HepG2 (cell line): ENCODE measurements around the gene KCND2. TPM values are rescaled to one million over a fixed set of nuclear protein-coding genes. Genes with fewer than 3 reads are reported as not detected.
A peak's percentile ranks its signal among the peaks of the same experiment; 100 is the strongest.

ENCODE experiments used
- ATAC-seq: fragments of 200-7000 bp; cut with Tn5 transposase; 3 replicates; pipeline ENCODE4 v1.9.1; 2020; ENCODE audit warnings: mild to moderate bottlenecking, moderate library complexity
- BruUV-seq: library from RNA; stranded (reverse); fragments of 400-500 nt; replicated peaks from 2 replicates; lab custom pipeline; 2021; lab: Mats Ljungman, UMichigan
- CTCF ChIA-PET: fragments of 300-600 bp; formaldehyde crosslinking; extraction: SDS; loops from one replicate; lab custom pipeline; 2021; ENCODE audit warnings: low total read pairs, inconsistent platforms, low intra/inter-chr PET ratio; lab: Yijun Ruan, JAX
- POLR2A ChIA-PET: fragments of 350-600 bp; sonication (Branson Sonifier 250); formaldehyde crosslinking; loops from one replicate; lab custom pipeline; 2020; ENCODE audit warnings: antibody characterized with exemption, inconsistent platforms; lab: Yijun Ruan, JAX
- DNase-seq: peaks from one replicate; pipeline ENCODE4 v3.0.0-alpha.2; 2015; ENCODE audit warnings: low spot score
- FAIRE-seq: peaks from 3 replicates; lab custom pipeline; 2011; peaks lifted over from hg19 to GRCh38; lab: Jason Lieb, UNC
- H2AFZ ChIP-seq: one replicate; pipeline ENCODE4 v1.6.1; 2011; ENCODE audit warnings: low read length, inconsistent platforms
- H3K27ac ChIP-seq: fragments of 300-600 bp; 3 replicates; pipeline ENCODE4 v1.8.0; 2011; ENCODE audit warnings: mixed run types, mild to moderate bottlenecking, mixed read lengths, low read length, inconsistent platforms; ENCODE audit not compliant: insufficient read depth; ENCODE audit errors: extremely low read length
- H3K27me3 ChIP-seq, 2 experiments: fragments of 200-600 bp in 1 of 2; 2 replicates in 1 of 2; 3 replicates in 1 of 2; pipeline versions ENCODE4 v1.6.0 to v1.8.0; 2011; ENCODE audit warnings: low read length in 2 of 2, mild to moderate bottlenecking in 2 of 2, moderate library complexity in 2 of 2, inconsistent platforms in 1 of 2; ENCODE audit not compliant: insufficient read depth in 2 of 2, control insufficient read depth in 1 of 2
- H3K36me3 ChIP-seq, 2 experiments: fragments of 200-600 bp in 1 of 2; replicated peaks in 1 of 2; 2 replicates in 1 of 2; 3 replicates in 1 of 2; pipeline versions ENCODE4 v1.5.1 to v1.8.0; 2011; ENCODE audit warnings: low read length in 2 of 2, inconsistent platforms in 1 of 2; ENCODE audit not compliant: insufficient read depth in 2 of 2, control insufficient read depth in 1 of 2
- H3K4me1 ChIP-seq: 2 replicates; pipeline ENCODE4 v1.5.1; 2012; ENCODE audit warnings: low read length, inconsistent platforms; ENCODE audit not compliant: insufficient read depth
- H3K4me2 ChIP-seq: 2 replicates; pipeline ENCODE4 v1.6.0; 2011; ENCODE audit warnings: low read depth, low read length, inconsistent platforms
- H3K4me3 ChIP-seq, 3 experiments: fragments of 200-600 bp in 1 of 3; sonication (generic), shearing (Covaris generic) in 1 of 3; replicated peaks in 1 of 3; 2 replicates each; pipeline ENCODE4 v1.5.1; 2011 to 2016; ENCODE audit warnings: low read length in 3 of 3, inconsistent platforms in 2 of 3, low read depth in 2 of 3, mild to moderate bottlenecking in 2 of 3, control low read depth in 1 of 3, mixed read lengths in 1 of 3; ENCODE audit not compliant: insufficient read depth in 1 of 3
- H3K79me2 ChIP-seq: one replicate; pipeline ENCODE4 v1.6.1; 2011; ENCODE audit warnings: low read length, inconsistent platforms; ENCODE audit not compliant: insufficient read depth
- H3K9ac ChIP-seq: 2 replicates; pipeline ENCODE4 v1.6.0; 2011; ENCODE audit warnings: mild to moderate bottlenecking, low read depth, low read length, inconsistent platforms; ENCODE audit not compliant: insufficient read depth
- H3K9me3 ChIP-seq: 2 replicates; pipeline ENCODE4 v1.5.1; 2012; ENCODE audit warnings: mild to moderate bottlenecking, low read length
- H4K20me1 ChIP-seq: 2 replicates; pipeline ENCODE4 v1.6.0; 2011; ENCODE audit warnings: inconsistent platforms, mild to moderate bottlenecking, low read length, moderate library complexity; ENCODE audit not compliant: insufficient read depth
- CBX2 ChIP-seq, 2 experiments: fragments of 200-600 bp in 1 of 2; sonication (generic); formaldehyde crosslinking in 1 of 2; IDR thresholded peaks; 2 replicates each; pipeline versions ENCODE4 v1.7.0 to v1.8.1; 2018 to 2022; ENCODE audit warnings: low read depth in 2 of 2, low read length in 1 of 2, mild to moderate bottlenecking in 1 of 2, missing genetic modification reagents in 1 of 2
- KLF16 ChIP-seq, 2 experiments: sonication (generic) in 1 of 2; formaldehyde crosslinking in 1 of 2; IDR thresholded peaks; 2 replicates each; pipeline versions ENCODE4 v1.6.1 to v1.8.0; 2016 to 2023; ENCODE audit warnings: missing genetic modification reagents in 2 of 2, missing compliant biosample characterization in 1 of 2
- NFE2L2 ChIP-seq: fragments of 150-350 bp; IDR thresholded peaks from 2 replicates; pipeline ENCODE4 v1.6.1; 2014; ENCODE audit warnings: low read length
- PHF20 ChIP-seq: sonication (generic); formaldehyde crosslinking; IDR thresholded peaks from 2 replicates; pipeline ENCODE4 v1.5.0; 2020; ENCODE audit warnings: mild to moderate bottlenecking, missing genetic modification reagents
- SUZ12 ChIP-seq: fragments of 150-350 bp; IDR thresholded peaks from 2 replicates; pipeline ENCODE4 v1.6.1; 2014; ENCODE audit warnings: low read depth, low read length
- SYNCRIP ChIP-seq: fragments of 200-400 bp; formaldehyde crosslinking; IDR thresholded peaks from 2 replicates; pipeline ENCODE4 v1.6.1; 2018; ENCODE audit warnings: mild to moderate bottlenecking, low read depth, low read length; ENCODE audit not compliant: insufficient read depth
- ZFP37 ChIP-seq: sonication (generic); formaldehyde crosslinking; IDR thresholded peaks from 2 replicates; pipeline ENCODE4 v1.4.0; 2020; ENCODE audit warnings: missing genetic modification reagents, borderline replicate concordance
- WGBS: methylation state at CpG from one replicate; pipeline ENCODE4 v1.1.6; 2017; ENCODE audit warnings: low lambda C conversion rate; 5-methylcytosine and 5-hydroxymethylcytosine counted together
- in situ Hi-C: cut with HindIII; loops from 2 replicates; pipeline ENCODE4 v1.10.0; 2017; ENCODE audit warnings: low pct_unique_long_range_greater_than_20kb; ENCODE audit not compliant: extremely low pct_ligation_motif_present
- intact Hi-C: fragments of 100-400 bp; cut with micrococcal nuclease; formaldehyde crosslinking; loops from one replicate; pipeline ENCODE4 v1.10.0; 2022; ENCODE audit not compliant: unreplicated experiment
- polyA plus RNA-seq, 8 experiments: library from polyadenylated mRNA; depleted of rRNA in 3 of 8; stranded (reverse) in 7 of 8; unstranded in 1 of 8; fragments of >200 nt; fragmentation: Illumina TruSeq in 4 of 8; extraction: Trizol in 4 of 8; gene quantifications; 2 replicates each; pipeline versions ENCODE4 v1.2.1 to v1.2.3, GENCODE V29; 2011 to 2016; ENCODE audit warnings: low read depth in 4 of 8, missing spikeins in 1 of 8, mixed read lengths in 1 of 8; ENCODE audit not compliant: insufficient read depth in 1 of 8
- total RNA-seq, 5 experiments: library from RNA; depleted of rRNA; stranded (reverse); fragments of >200 nt; fragmentation: Illumina TruSeq; extraction: Trizol; gene quantifications; 2 replicates each; pipeline ENCODE4 v1.2.3, GENCODE V29; 2016; ENCODE audit warnings: low read depth in 1 of 5
- TF ChIP-seq, protein P1 (sequence below): sonication (generic); formaldehyde crosslinking; IDR thresholded peaks from 2 replicates; pipeline ENCODE4 v1.5.0; 2020; ENCODE audit warnings: missing genetic modification reagents

KCND2 gene
- total and polyA plus RNA-seq, 2 of the 13 experiments (the other 11 are each of a cell fraction or from before 2014, with no cell fraction given) = not detected

DNA sequence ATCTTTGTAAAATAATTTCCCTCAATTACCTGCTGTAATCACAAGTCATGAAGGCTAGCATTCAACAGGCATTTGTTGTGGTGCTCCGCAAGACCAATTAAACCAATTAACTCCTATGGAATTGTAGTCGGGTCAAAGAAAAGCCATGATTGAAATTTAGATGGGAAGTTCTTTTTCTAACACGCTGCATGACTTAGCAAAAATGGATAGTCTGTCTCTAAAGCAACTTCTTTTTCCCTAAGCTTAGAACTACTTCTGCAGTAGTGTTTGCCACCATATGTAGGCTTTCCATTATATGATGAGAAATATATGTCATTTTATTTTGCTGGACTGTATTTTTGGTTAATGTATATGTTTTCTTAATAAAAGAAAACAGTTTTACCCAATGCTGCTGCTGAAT lies 465.8 kb downstream of the KCND2 start:
- TF ChIP-seq KLF16 (CRISPR knock-in tag; IDR thresholded peaks at IDR 0.05) = no peak
- peak; percentile 54 for TF ChIP-seq NFE2L2
- TF ChIP-seq, all 625 proteins: peak for 1
- FAIRE-seq = no peak
- H3K4me1 ChIP-seq = no peaks in the 10 kb centered on the region
- no TSS peak for BruUV-seq
- no peaks in the 10 kb centered on the region for H3K36me3 ChIP-seq
- no peak overlapping the region for H2AFZ ChIP-seq
- ChIA-PET CTCF (no interaction called here), POLR2A (no interaction called here)
- WGBS = 31% methylated on average over 3 of the region's 3 CpGs
- H3K4me2 ChIP-seq = no peak overlapping the region
- no peak overlapping the region for H3K9ac ChIP-seq
- H4K20me1 ChIP-seq = no peaks in the 10 kb centered on the region
- no peaks in the 10 kb centered on the region for H3K27me3 ChIP-seq
- H3K9me3 ChIP-seq = no peaks in the 10 kb centered on the region
- in situ Hi-C loops (no loop called here), intact Hi-C loops (no loop called here)
- H3K4me3 ChIP-seq = no peak overlapping the region
- no peak for DNase-seq
- ATAC-seq = no peak
- H3K79me2 ChIP-seq = no peaks in the 10 kb centered on the region
- H3K27ac ChIP-seq = no peak overlapping the region

DNA sequence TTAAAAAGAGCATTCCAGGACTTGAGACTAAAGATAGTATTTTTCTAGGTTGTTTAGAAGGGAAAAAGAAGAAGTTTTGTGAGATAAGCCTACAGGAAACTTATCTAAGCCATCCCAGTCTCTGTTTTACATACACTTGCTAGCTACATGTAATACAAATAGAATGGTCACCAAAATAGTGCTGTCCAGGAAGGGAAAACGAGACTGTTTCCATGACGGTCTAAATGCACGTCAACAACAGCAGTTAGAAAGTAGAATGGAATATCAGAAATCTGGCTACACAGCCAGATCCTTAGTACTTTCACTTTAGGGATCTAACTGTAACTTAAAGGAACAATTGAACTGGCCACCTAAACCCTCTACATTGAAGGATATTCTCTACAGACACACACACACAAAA lies 467.4 kb downstream of the KCND2 start:
- in situ Hi-C loops (no loop called here), intact Hi-C loops (no loop called here)
- H3K79me2 ChIP-seq = no peaks in the 10 kb centered on the region
- ChIA-PET CTCF (no interaction called here), POLR2A (no interaction called here)
- no peaks in the 10 kb centered on the region for H3K4me1 ChIP-seq
- no peaks in the 10 kb centered on the region for H3K36me3 ChIP-seq
- no peaks in the 10 kb centered on the region for H3K9me3 ChIP-seq
- H4K20me1 ChIP-seq = no peaks in the 10 kb centered on the region
- no TSS peak for BruUV-seq
- no peak for DNase-seq
- peak overlapping the region; percentile 54 for H2AFZ ChIP-seq
- H3K4me2 ChIP-seq = 0 out of 2 replicates have a peak overlapping the region, but pooled peaks have one; percentile 4
- H3K27ac ChIP-seq = no peak overlapping the region
- no peak for FAIRE-seq
- H3K9ac ChIP-seq = no peak overlapping the region
- no peak for TF ChIP-seq SUZ12
- TF ChIP-seq CBX2 (IDR thresholded peaks at IDR 0.05; ENCODE audit: low read depth, low read length) = no peak
- no peak for TF ChIP-seq CBX2 (CRISPR knock-in tag; IDR thresholded peaks at IDR 0.05; ENCODE audit: low read depth)
- TF ChIP-seq SYNCRIP = no peak
- TF ChIP-seq PHF20 = no peak
- TF ChIP-seq, protein P1, sequence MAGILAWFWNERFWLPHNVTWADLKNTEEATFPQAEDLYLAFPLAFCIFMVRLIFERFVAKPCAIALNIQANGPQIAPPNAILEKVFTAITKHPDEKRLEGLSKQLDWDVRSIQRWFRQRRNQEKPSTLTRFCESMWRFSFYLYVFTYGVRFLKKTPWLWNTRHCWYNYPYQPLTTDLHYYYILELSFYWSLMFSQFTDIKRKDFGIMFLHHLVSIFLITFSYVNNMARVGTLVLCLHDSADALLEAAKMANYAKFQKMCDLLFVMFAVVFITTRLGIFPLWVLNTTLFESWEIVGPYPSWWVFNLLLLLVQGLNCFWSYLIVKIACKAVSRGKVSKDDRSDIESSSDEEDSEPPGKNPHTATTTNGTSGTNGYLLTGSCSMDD (CRISPR knock-in tag) = no peak
- no peak for TF ChIP-seq ZFP37 (CRISPR knock-in tag)
- no peak overlapping the region for H3K4me3 ChIP-seq
- WGBS = 3% methylated on average over 3 of the region's 3 CpGs
- no peak for ATAC-seq
- H3K27me3 ChIP-seq = no peaks in the 10 kb centered on the region
